ENCODE measurements around the gene PTPRM. TPM values are rescaled to one million over a fixed set of nuclear protein-coding genes. Genes with fewer than 3 reads are reported as not detected.

The PTPRM gene
- polyA plus RNA-seq, 1 of the 3 experiments (the other 2 are of a cell fraction), result 16.0 TPM

GRCh38 chr18:8097927-8098326 lies 530.8 kb downstream of the PTPRM start:
- Histone ChIP-seq H3K79me2 (ENCODE audit: insufficient read depth) (no peaks in the 10 kb centered on the region), H3K9me3 (no peaks in the 10 kb centered on the region), H3K4me2 (no peak overlapping the region), H4K20me1 (ENCODE audit: insufficient read depth) (no peaks in the 10 kb centered on the region), H3K9ac (no peak overlapping the region), H3K4me1 (ENCODE audit: control insufficient read depth in 1 of 2, insufficient read depth in 2 of 2, low read depth in 1 of 2, low read length in 1 of 2) (no peaks in the 10 kb centered on the region), H3K36me3 (replicated peaks in 1 of 2; ENCODE audit: control insufficient read depth in 1 of 2, insufficient read depth in 2 of 2, low read length in 1 of 2) (no peaks in the 10 kb centered on the region), H3K27me3 (ENCODE audit: insufficient read depth) (no peaks in the 10 kb centered on the region), H3F3A (replicated peaks; ENCODE audit: insufficient read depth) (no peaks in the 10 kb centered on the region), H3K4me3 (ENCODE audit: low read depth in 2 of 2, low read length in 1 of 2) (no peak overlapping the region), H3K27ac (ENCODE audit: low read depth in 2 of 2, low read length in 1 of 2) (no peak overlapping the region; a peak in 1 of 4 replicates), H2AFZ (ENCODE audit: low read depth) (no peak overlapping the region), H3K9me2 (no peaks in the 10 kb centered on the region)
- TF ChIP-seq GABPA (IDR thresholded peaks at IDR 0.05; ENCODE audit: low read depth) (no peak), FOXJ3 (CRISPR knock-in tag; IDR thresholded peaks at IDR 0.05) (no peak), ZBTB33 (IDR thresholded peaks at IDR 0.05; ENCODE audit: borderline replicate concordance, low read depth) (no peak), TEAD4 (IDR thresholded peaks at IDR 0.05; ENCODE audit: borderline replicate concordance, insufficient read depth) (no peak)
- ChIA-PET CTCF (interaction anchor here (1.0 kb wide), 1 partner anchor 9 kb away, joined by 5 read pairs; no protein-coding TSS in a partner anchor), POLR2A (no interaction called here)
- 40% methylated on average over 1 of the region's 1 CpG for WGBS (ENCODE audit: low lambda C conversion rate)
- DNase-seq, result no peak

- no peaks in the 10 kb centered on the region for H3K9me2 ChIP-seq
- H3K9ac ChIP-seq, result no peak overlapping the region
- POLR2A ChIA-PET, result no interaction called here
- 63% methylated on average over 4 of the region's 4 CpGs for WGBS (ENCODE audit: low lambda C conversion rate)
- no peak overlapping the region for H2AFZ ChIP-seq (ENCODE audit: low read depth)
- no peak overlapping the region for H3K4me2 ChIP-seq
- no peaks in the 10 kb centered on the region; a peak in 1 of 4 replicates for H3K4me1 ChIP-seq (ENCODE audit: control insufficient read depth in 1 of 2, insufficient read depth in 2 of 2, low read depth in 1 of 2, low read length in 1 of 2)
- no peaks in the 10 kb centered on the region for H4K20me1 ChIP-seq (ENCODE audit: insufficient read depth)
- TF ChIP-seq FOXJ3 (CRISPR knock-in tag; IDR thresholded peaks at IDR 0.05) (no peak), JUND (IDR thresholded peaks at IDR 0.05) (no peak), FOXM1 (IDR thresholded peaks at IDR 0.05; ENCODE audit: low read depth) (no peak), USF2 (IDR thresholded peaks at IDR 0.05; ENCODE audit: borderline replicate concordance, low read depth, low read length) (no peak), ZBTB33 (IDR thresholded peaks at IDR 0.05; ENCODE audit: borderline replicate concordance, low read depth) (no peak), GATA2 (CRISPR knock-in tag; IDR thresholded peaks at IDR 0.05) (no peak)
- no peak overlapping the region for H3K27ac ChIP-seq (ENCODE audit: low read depth in 2 of 2, low read length in 1 of 2)
- no peak for DNase-seq
- H3K79me2 ChIP-seq (ENCODE audit: insufficient read depth), result no peaks in the 10 kb centered on the region
- CTCF ChIA-PET, result no interaction called here
- H3K27me3 ChIP-seq (ENCODE audit: insufficient read depth), result no peaks in the 10 kb centered on the region
- H3F3A ChIP-seq (replicated peaks; ENCODE audit: insufficient read depth), result no peaks in the 10 kb centered on the region
- H3K9me3 ChIP-seq, result no peaks in the 10 kb centered on the region
- H3K4me3 ChIP-seq (ENCODE audit: low read depth in 2 of 2, low read length in 1 of 2), result no peak overlapping the region
- H3K36me3 ChIP-seq (replicated peaks in 1 of 2; ENCODE audit: control insufficient read depth in 1 of 2, insufficient read depth in 2 of 2, low read length in 1 of 2), result no peaks in the 10 kb centered on the region
Observed at GRCh38 chr18:8106603-8107002, 539.5 kb downstream of the PTPRM start.
